Loucy (cell line): ENCODE results near the gene PGF.
A peak's percentile ranks its signal among the peaks of the same experiment; 100 is the strongest.

Experiments used
- H2AFZ ChIP-seq: fragments of 200-600 bp; sonication (generic); 2 replicates; pipeline ENCODE4 v1.6.0; 2016; ENCODE audit warnings: antibody characterized with exemption, mild to moderate bottlenecking, low read length, moderate library complexity
- H3F3A ChIP-seq: fragments of 200-600 bp; 2 replicates; pipeline ENCODE4 v1.6.0; 2016; ENCODE audit warnings: antibody characterized with exemption, low read depth, mild to moderate bottlenecking
- H3K27me3 ChIP-seq: fragments of 200-600 bp; sonication (generic); 2 replicates; pipeline ENCODE4 v1.6.1; 2014; ENCODE audit warnings: low read length, mild to moderate bottlenecking; ENCODE audit not compliant: insufficient read depth, poor library complexity, severe bottlenecking
- H3K36me3 ChIP-seq: fragments of 200-600 bp; sonication (generic); 2 replicates; pipeline ENCODE4 v1.6.1; 2016; ENCODE audit warnings: low read length; ENCODE audit not compliant: insufficient read depth
- H3K4me1 ChIP-seq: fragments of 200-600 bp; sonication (generic); 2 replicates; pipeline ENCODE4 v1.5.1; 2014; ENCODE audit warnings: low read length, mild to moderate bottlenecking; ENCODE audit not compliant: insufficient read depth, poor library complexity, severe bottlenecking
- H3K4me2 ChIP-seq: fragments of 200-600 bp; sonication (generic); 2 replicates; pipeline ENCODE4 v1.6.0; 2014; ENCODE audit warnings: antibody characterized with exemption, low read length, low read depth, mild to moderate bottlenecking; ENCODE audit not compliant: poor library complexity, severe bottlenecking
- H3K4me3 ChIP-seq: fragments of 200-600 bp; sonication (generic); 2 replicates; pipeline ENCODE4 v1.5.1; 2014; ENCODE audit warnings: low read length, mild to moderate bottlenecking, mixed read lengths; ENCODE audit not compliant: poor library complexity, severe bottlenecking
- H3K79me2 ChIP-seq: fragments of 200-600 bp; sonication (generic); 2 replicates; pipeline ENCODE4 v1.6.1; 2014; ENCODE audit warnings: low read length; ENCODE audit not compliant: insufficient read depth
- H3K9ac ChIP-seq: fragments of 200-600 bp; sonication (generic); 2 replicates; pipeline ENCODE4 v1.6.0; 2014; ENCODE audit warnings: mild to moderate bottlenecking, low read depth, low read length, moderate library complexity; ENCODE audit not compliant: poor library complexity, severe bottlenecking
- H3K9me2 ChIP-seq: fragments of 200-600 bp; sonication (generic); replicated peaks from 2 replicates; pipeline ENCODE4 v1.6.1; 2016; ENCODE audit warnings: low read depth, low read length, mixed read lengths
- H3K9me3 ChIP-seq: fragments of 200-600 bp; sonication (generic); 2 replicates; pipeline ENCODE4 v1.6.1; 2014; ENCODE audit warnings: mild to moderate bottlenecking, antibody characterized with exemption, low read length, low read depth; ENCODE audit not compliant: insufficient read depth
- H4K20me1 ChIP-seq: fragments of 200-600 bp; sonication (generic); 2 replicates; pipeline ENCODE4 v1.6.0; 2014; ENCODE audit warnings: antibody characterized with exemption, low read length, mild to moderate bottlenecking; ENCODE audit not compliant: insufficient read depth, poor library complexity, severe bottlenecking
- CTCF ChIP-seq: fragments of 200-600 bp; sonication (generic); conservative IDR thresholded peaks from 2 replicates; pipeline ENCODE4 v1.5.1; 2014; ENCODE audit warnings: mild to moderate bottlenecking, antibody characterized with exemption, low read length
- EZH2phosphoT487 ChIP-seq: fragments of 200-600 bp; IDR thresholded peaks from 2 replicates; pipeline ENCODE4 v1.6.1; 2018; ENCODE audit warnings: antibody characterized with exemption, mild to moderate bottlenecking, moderate library complexity, borderline replicate concordance

PGF gene

GRCh38 chr14:74908861-74909341 is 46.5 kb downstream of the PGF start:
- Histone ChIP-seq H3K4me1 (no peaks in the 10 kb centered on the region), H2AFZ (no peak overlapping the region)
- no peak for TF ChIP-seq EZH2phosphoT487
- TF ChIP-seq CTCF = no peak

GRCh38 chr14:74907744-74908143 is 47.7 kb downstream of the PGF start:
- H3F3A ChIP-seq = no peaks in the 10 kb centered on the region
- TF ChIP-seq CTCF (no peak), EZH2phosphoT487 (no peak)
- no peaks in the 10 kb centered on the region for H3K9me2 ChIP-seq
- no peaks in the 10 kb centered on the region for H4K20me1 ChIP-seq
- no peak overlapping the region for H3K4me3 ChIP-seq
- peaks cover 26% of the 10 kb centered on the region; the same call in 1 of the 2 replicates for H3K36me3 ChIP-seq
- H3K4me1 ChIP-seq = no peaks in the 10 kb centered on the region
- no peak overlapping the region for H3K4me2 ChIP-seq
- H3K9ac ChIP-seq = no peak overlapping the region
- no peaks in the 10 kb centered on the region for H3K79me2 ChIP-seq
- H3K9me3 ChIP-seq = no peaks in the 10 kb centered on the region
- no peak overlapping the region for H2AFZ ChIP-seq
- no peaks in the 10 kb centered on the region for H3K27me3 ChIP-seq

More at GRCh38 chr14:74908861-74909341, 46.5 kb downstream of the PGF start:
- H4K20me1 ChIP-seq = no peaks in the 10 kb centered on the region
- no peak overlapping the region for H3K4me3 ChIP-seq
- no peaks in the 10 kb centered on the region for H3K9me2 ChIP-seq
- H3K4me2 ChIP-seq = no peak overlapping the region
- no peaks in the 10 kb centered on the region for H3K27me3 ChIP-seq
- H3F3A ChIP-seq = no peaks in the 10 kb centered on the region
- no peaks in the 10 kb centered on the region for H3K9me3 ChIP-seq
- H3K9ac ChIP-seq = no peak overlapping the region
- no peaks in the 10 kb centered on the region for H3K79me2 ChIP-seq
- H3K36me3 ChIP-seq = peaks cover 17% of the 10 kb centered on the region; the same call in 1 of the 2 replicates

GRCh38 chr14:74906925-74907521 is 48.4 kb downstream of the PGF start:
- Histone ChIP-seq H3K36me3 (peaks cover 34% of the 10 kb centered on the region; the same call in 1 of the 2 replicates), H3K79me2 (no peaks in the 10 kb centered on the region), H4K20me1 (no peaks in the 10 kb centered on the region), H3K4me2 (no peak overlapping the region), H3K9ac (no peak overlapping the region), H3K4me3 (no peak overlapping the region), H2AFZ (no peak overlapping the region), H3K9me2 (no peaks in the 10 kb centered on the region), H3K4me1 (no peaks in the 10 kb centered on the region), H3K27me3 (no peaks in the 10 kb centered on the region), H3K9me3 (no peaks in the 10 kb centered on the region), H3F3A (no peaks in the 10 kb centered on the region)
- TF ChIP-seq CTCF (peak; percentile 52), EZH2phosphoT487 (no peak)
